ENCODE data around the gene UBA1.

- TF ChIP-seq CTCF (optimal IDR thresholded peaks at IDR 0.05 in 1 of 3, IDR thresholded peaks at IDR 0.05 in 1 of 3, conservative IDR thresholded peaks at IDR 0.05 in 1 of 3; ENCODE audit: extremely low read depth in 1 of 3, insufficient read depth in 2 of 3, low read length in 3 of 3) (no peak), EZH2 (IDR thresholded peaks at IDR 0.05; ENCODE audit: low read length) (no peak)
Measured at GRCh38 chrX:47240619-47241018, 47.0 kb downstream of the UBA1 start.
